Lower leg skin (tissue), 4 donors: ENCODE measurements around the gene SLC2A3. TPM values are rescaled to one million over a fixed set of nuclear protein-coding genes. Genes with fewer than 3 reads are reported as not detected.
"Not testable (repeated sequence)": the region's sequence is repeated elsewhere in the genome, so short reads cannot be mapped to it uniquely, and the experiment has no call there.

Experiments used
- DNase-seq, 2 donors: peaks; one replicate each; pipeline ENCODE4 v3.0.0-alpha.2; 2019; ENCODE audit warnings: low spot score in 2 of 2
- H3K4me3 ChIP-seq: fragments of 200-600 bp; sonication (generic); 2 replicates; pipeline ENCODE4 v1.5.1; 2017; ENCODE audit warnings: mild to moderate bottlenecking, low read depth; ENCODE audit not compliant: poor library complexity, severe bottlenecking
- POLR2A ChIP-seq, 2 donors: fragments of 450-650 bp; IDR thresholded peaks; one replicate each; pipeline ENCODE4 v1.6.1; 2016 to 2017; ENCODE audit warnings: antibody characterized with exemption in 2 of 2, mild to moderate bottlenecking in 1 of 2, moderate library complexity in 1 of 2
- WGBS, 2 donors: methylation state at CpG; one replicate each; pipeline ENCODE4 v1.1.5; 2018; 5-methylcytosine and 5-hydroxymethylcytosine counted together
- intact Hi-C: fragments of 100-400 bp; cut with DNase I; formaldehyde crosslinking; loops from one replicate; pipeline ENCODE4 v1.15.0; 2023; ENCODE audit warnings: low total_unique reads
- total RNA-seq, 4 donors: library from RNA; depleted of rRNA; stranded (reverse); fragments of >200 nt; gene quantifications; one replicate each; pipeline ENCODE4 v1.1.0, GENCODE V29; 2016
- TF ChIP-seq, protein P1 (sequence below), 3 donors: fragments of 450-650 bp; IDR thresholded peaks; one replicate each; pipeline ENCODE4 v1.5.1; 2016; ENCODE audit warnings: antibody characterized with exemption in 3 of 3, mild to moderate bottlenecking in 3 of 3, moderate library complexity in 2 of 3

Gene SLC2A3
- 10 to 100 TPM in 2 of 4 donors, 1 to 10 TPM in 2; 6.8 to 38.7 (median 11.3) TPM for total RNA-seq

GRCh38 chr12:7935590-7936581 lies at the start of gene SLC2A3:
Gene SLC2A3, minus strand, starts transcription at chr12:7936187. Its CDS starts 153 bp downstream, at chr12:7936034.
- WGBS, 2 donors: 6 to 14% methylated on average over 14 to 15 of the region's 15 CpGs
- intact Hi-C loops: loop anchor here (10.0 kb wide), 1 partner anchor 59 kb away; no protein-coding TSS in a partner anchor
- DNase-seq: peak; percentile 78 to 90
- peak within 1 kb of the TSS; percentile 13 for H3K4me3 ChIP-seq
- TF ChIP-seq POLR2A (IDR thresholded peaks at IDR 0.05): peak in 1 of 2 donors; percentile 72
- TF ChIP-seq, protein P1, sequence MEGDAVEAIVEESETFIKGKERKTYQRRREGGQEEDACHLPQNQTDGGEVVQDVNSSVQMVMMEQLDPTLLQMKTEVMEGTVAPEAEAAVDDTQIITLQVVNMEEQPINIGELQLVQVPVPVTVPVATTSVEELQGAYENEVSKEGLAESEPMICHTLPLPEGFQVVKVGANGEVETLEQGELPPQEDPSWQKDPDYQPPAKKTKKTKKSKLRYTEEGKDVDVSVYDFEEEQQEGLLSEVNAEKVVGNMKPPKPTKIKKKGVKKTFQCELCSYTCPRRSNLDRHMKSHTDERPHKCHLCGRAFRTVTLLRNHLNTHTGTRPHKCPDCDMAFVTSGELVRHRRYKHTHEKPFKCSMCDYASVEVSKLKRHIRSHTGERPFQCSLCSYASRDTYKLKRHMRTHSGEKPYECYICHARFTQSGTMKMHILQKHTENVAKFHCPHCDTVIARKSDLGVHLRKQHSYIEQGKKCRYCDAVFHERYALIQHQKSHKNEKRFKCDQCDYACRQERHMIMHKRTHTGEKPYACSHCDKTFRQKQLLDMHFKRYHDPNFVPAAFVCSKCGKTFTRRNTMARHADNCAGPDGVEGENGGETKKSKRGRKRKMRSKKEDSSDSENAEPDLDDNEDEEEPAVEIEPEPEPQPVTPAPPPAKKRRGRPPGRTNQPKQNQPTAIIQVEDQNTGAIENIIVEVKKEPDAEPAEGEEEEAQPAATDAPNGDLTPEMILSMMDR (IDR thresholded peaks at IDR 0.05): no peak

DNA sequence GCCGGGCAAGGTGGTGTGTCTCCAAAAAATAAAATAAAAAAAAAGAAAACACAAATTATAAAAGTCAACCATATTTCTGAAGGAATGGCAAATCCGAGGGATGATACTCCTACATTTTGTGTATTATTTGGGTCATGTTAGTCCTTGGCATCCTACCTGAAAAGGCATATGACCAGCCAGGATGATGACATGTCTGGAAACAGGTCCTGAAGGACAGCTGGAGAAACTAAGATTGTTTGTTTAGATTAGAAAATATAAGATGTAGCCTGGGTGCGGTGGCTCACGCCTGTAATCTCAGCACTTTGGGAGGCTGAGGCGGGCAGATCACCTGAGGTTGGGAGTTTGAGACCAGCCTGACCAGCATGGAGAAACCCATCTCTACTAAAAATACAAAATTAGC lies 48.9 kb upstream of the SLC2A3 start:
- DNase-seq: no peak
- H3K4me3 ChIP-seq: no peak overlapping the region
- intact Hi-C loops: no loop called here
- no peak for TF ChIP-seq POLR2A (IDR thresholded peaks at IDR 0.05)
- 88 to 89% methylated on average over 5 of the region's 5 CpGs for WGBS, 2 donors

GRCh38 chr12:7983460-7983859 lies 47.5 kb upstream of the SLC2A3 start:
- intact Hi-C loops, H3K4me3 ChIP-seq, DNase-seq: not testable (repeated sequence)
- WGBS, 2 donors: 88 to 92% methylated on average over 1 of the region's 1 CpG

- intact Hi-C loops, H3K4me3 ChIP-seq: not testable (repeated sequence)
- 85 to 92% methylated on average over 11 of the region's 11 CpGs for WGBS, 2 donors
- DNase-seq: peak in 1 of 2 donors; percentile 42
Measured at GRCh38 chr12:7983019-7983418, 47.0 kb upstream of the SLC2A3 start.

GRCh38 chr12:7982332-7982735 lies 46.3 kb upstream of the SLC2A3 start:
- DNase-seq, intact Hi-C loops, H3K4me3 ChIP-seq: not testable (repeated sequence)
- WGBS, 2 donors: 42% methylated on average over 2 of the region's 2 CpGs

- TF ChIP-seq POLR2A (IDR thresholded peaks at IDR 0.05): no peak
- TF ChIP-seq, protein P1 (IDR thresholded peaks at IDR 0.05): no peak
- WGBS, 2 donors: 90% methylated on average over 4 of the region's 4 CpGs
- no peak overlapping the region for H3K4me3 ChIP-seq
- intact Hi-C loops: no loop called here
- no peak for DNase-seq
Measured at GRCh38 chr12:7981446-7981845, 45.5 kb upstream of the SLC2A3 start.

GRCh38 chr12:7977351-7978124 lies 41.6 kb upstream of the SLC2A3 start:
- 61 to 67% methylated on average over 13 of the region's 13 CpGs for WGBS, 2 donors
- intact Hi-C loops, DNase-seq, H3K4me3 ChIP-seq: not testable (repeated sequence)

GRCh38 chr12:7973457-7973825 lies 37.5 kb upstream of the SLC2A3 start:
- no peak for DNase-seq
- intact Hi-C loops: no loop called here
- TF ChIP-seq POLR2A (IDR thresholded peaks at IDR 0.05): no peak
- 93 to 94% methylated on average over 6 of the region's 6 CpGs for WGBS, 2 donors
- H3K4me3 ChIP-seq: no peak overlapping the region
